SK-N-SH treated with all-trans-retinoic acid at 6 μM for 48 hours (cell line): ENCODE results near the gene DNMT3L.

Experiments used
- ATAC-seq: fragments of 200-7000 bp; cut with Tn5 transposase; 3 replicates; pipeline ENCODE4 v1.9.1; 2020; ENCODE audit warnings: mild to moderate bottlenecking, moderate library complexity
- ARNTL ChIP-seq: fragments of 450-650 bp; formaldehyde crosslinking; IDR thresholded peaks from 2 replicates; pipeline ENCODE4 v1.5.0; 2020; ENCODE audit warnings: low read depth, mild to moderate bottlenecking, moderate library complexity, borderline replicate concordance
- BACH2 ChIP-seq: fragments of 250-450 bp; sonication (Bioruptor Pico); IDR thresholded peaks from 2 replicates; pipeline ENCODE4 v1.9.0; 2021; ENCODE audit warnings: mild to moderate bottlenecking, borderline replicate concordance
- CSDC2 ChIP-seq: fragments of 250-450 bp; sonication (Bioruptor Pico); IDR thresholded peaks from 2 replicates; pipeline ENCODE4 v1.5.0; 2020; ENCODE audit warnings: mild to moderate bottlenecking, moderate library complexity
- CSRNP3 ChIP-seq: fragments of 250-450 bp; sonication (Bioruptor Pico); IDR thresholded peaks from 2 replicates; pipeline ENCODE4 v1.5.1; 2021; ENCODE audit warnings: mild to moderate bottlenecking, moderate library complexity
- ESRRG ChIP-seq: fragments of 250-450 bp; sonication (Bioruptor Pico); IDR thresholded peaks from 2 replicates; pipeline ENCODE4 v1.6.1; 2021; ENCODE audit warnings: mild to moderate bottlenecking
- GLIS3 ChIP-seq: fragments of 250-450 bp; sonication (Bioruptor Pico); IDR thresholded peaks from 2 replicates; pipeline ENCODE4 v1.5.0; 2020; ENCODE audit warnings: mild to moderate bottlenecking, moderate library complexity
- ISL1 ChIP-seq: fragments of 250-450 bp; sonication (Bioruptor Pico); IDR thresholded peaks from 2 replicates; pipeline ENCODE4 v2.1.2; 2022; ENCODE audit warnings: mild to moderate bottlenecking, moderate library complexity
- OSR1 ChIP-seq: fragments of 250-450 bp; sonication (Bioruptor Pico); IDR thresholded peaks from 2 replicates; pipeline ENCODE4 v1.8.0; 2022; ENCODE audit warnings: moderate library complexity, mild to moderate bottlenecking, inconsistent platforms
- PATZ1 ChIP-seq: fragments of 250-450 bp; sonication (Bioruptor Pico); IDR thresholded peaks from 2 replicates; pipeline ENCODE4 v1.8.0; 2020; ENCODE audit warnings: mild to moderate bottlenecking, moderate library complexity, borderline replicate concordance
- PPARA ChIP-seq: fragments of 250-450 bp; sonication (Bioruptor Pico); IDR thresholded peaks from 2 replicates; pipeline ENCODE4 v1.5.0; 2020; ENCODE audit warnings: mild to moderate bottlenecking, borderline replicate concordance
- RARB ChIP-seq: fragments of 250-450 bp; sonication (Bioruptor Pico); IDR thresholded peaks from 2 replicates; pipeline ENCODE4 v1.8.0; 2021; ENCODE audit warnings: mild to moderate bottlenecking, moderate library complexity
- SNAI2 ChIP-seq: fragments of 250-450 bp; sonication (Bioruptor Pico); IDR thresholded peaks from 2 replicates; pipeline ENCODE4 v1.5.0; 2020; ENCODE audit warnings: mild to moderate bottlenecking, moderate library complexity
- TCF4 ChIP-seq: fragments of 250-450 bp; sonication (Bioruptor Pico); IDR thresholded peaks from 2 replicates; pipeline ENCODE4 v1.8.0; 2021; ENCODE audit warnings: mild to moderate bottlenecking, moderate library complexity, borderline replicate concordance
- TOX ChIP-seq: fragments of 250-450 bp; sonication (Bioruptor Pico); IDR thresholded peaks from 2 replicates; pipeline ENCODE4 v1.8.0; 2021; ENCODE audit warnings: mild to moderate bottlenecking, moderate library complexity, borderline replicate concordance
- ZC3H10 ChIP-seq: fragments of 250-450 bp; sonication (Bioruptor Pico); IDR thresholded peaks from 2 replicates; pipeline ENCODE4 v1.5.1; 2021; ENCODE audit warnings: mild to moderate bottlenecking, moderate library complexity
- ZFP3 ChIP-seq: fragments of 250-450 bp; sonication (Bioruptor Pico); IDR thresholded peaks from 2 replicates; pipeline ENCODE4 v1.5.0; 2020; ENCODE audit warnings: mild to moderate bottlenecking, moderate library complexity
- ZFP30 ChIP-seq: fragments of 450-650 bp; formaldehyde crosslinking; IDR thresholded peaks from 2 replicates; pipeline ENCODE4 v1.5.0; 2022; ENCODE audit warnings: mild to moderate bottlenecking, moderate library complexity
- ZNF70 ChIP-seq: fragments of 450-650 bp; formaldehyde crosslinking; IDR thresholded peaks from 2 replicates; pipeline ENCODE4 v1.5.0; 2020; ENCODE audit warnings: mild to moderate bottlenecking, moderate library complexity
- ZNF8 ChIP-seq: fragments of 450-650 bp; formaldehyde crosslinking; IDR thresholded peaks from 2 replicates; pipeline ENCODE4 v1.5.0; 2020; ENCODE audit warnings: mild to moderate bottlenecking, moderate library complexity
- TF ChIP-seq, protein P1 (sequence below): fragments of 250-450 bp; sonication (Bioruptor Pico); IDR thresholded peaks from 2 replicates; pipeline ENCODE4 v1.8.0; 2021; ENCODE audit warnings: low read depth, mild to moderate bottlenecking, moderate library complexity, borderline replicate concordance
- TF ChIP-seq, protein P2 (sequence below): fragments of 250-450 bp; sonication (Bioruptor Pico); IDR thresholded peaks from 2 replicates; pipeline ENCODE4 v1.5.0; 2020; ENCODE audit warnings: mild to moderate bottlenecking, moderate library complexity
- TF ChIP-seq, protein P3 (sequence below): fragments of 250-450 bp; sonication (Bioruptor Pico); IDR thresholded peaks from 2 replicates; pipeline ENCODE4 v1.5.1; 2020; ENCODE audit warnings: low read depth, mild to moderate bottlenecking, moderate library complexity

The DNMT3L gene

GRCh38 chr21:44260066-44260465, 1.6 kb downstream of the DNMT3L start:
- no peak for TF ChIP-seq RARB (CRISPR knock-in tag)
- no peak for TF ChIP-seq ZNF8
- no peak for TF ChIP-seq ARNTL (CRISPR knock-in tag)
- no peak for TF ChIP-seq ESRRG (CRISPR knock-in tag)
- TF ChIP-seq ZC3H10: no peak
- TF ChIP-seq, protein P1, sequence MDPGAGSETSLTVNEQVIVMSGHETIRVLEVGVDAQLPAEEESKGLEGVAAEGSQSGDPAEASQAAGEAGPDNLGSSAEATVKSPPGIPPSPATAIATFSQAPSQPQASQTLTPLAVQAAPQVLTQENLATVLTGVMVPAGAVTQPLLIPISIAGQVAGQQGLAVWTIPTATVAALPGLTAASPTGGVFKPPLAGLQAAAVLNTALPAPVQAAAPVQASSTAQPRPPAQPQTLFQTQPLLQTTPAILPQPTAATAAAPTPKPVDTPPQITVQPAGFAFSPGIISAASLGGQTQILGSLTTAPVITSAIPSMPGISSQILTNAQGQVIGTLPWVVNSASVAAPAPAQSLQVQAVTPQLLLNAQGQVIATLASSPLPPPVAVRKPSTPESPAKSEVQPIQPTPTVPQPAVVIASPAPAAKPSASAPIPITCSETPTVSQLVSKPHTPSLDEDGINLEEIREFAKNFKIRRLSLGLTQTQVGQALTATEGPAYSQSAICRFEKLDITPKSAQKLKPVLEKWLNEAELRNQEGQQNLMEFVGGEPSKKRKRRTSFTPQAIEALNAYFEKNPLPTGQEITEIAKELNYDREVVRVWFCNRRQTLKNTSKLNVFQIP (CRISPR knock-in tag): no peak
- TF ChIP-seq ISL1: no peak
- TF ChIP-seq, protein P2, sequence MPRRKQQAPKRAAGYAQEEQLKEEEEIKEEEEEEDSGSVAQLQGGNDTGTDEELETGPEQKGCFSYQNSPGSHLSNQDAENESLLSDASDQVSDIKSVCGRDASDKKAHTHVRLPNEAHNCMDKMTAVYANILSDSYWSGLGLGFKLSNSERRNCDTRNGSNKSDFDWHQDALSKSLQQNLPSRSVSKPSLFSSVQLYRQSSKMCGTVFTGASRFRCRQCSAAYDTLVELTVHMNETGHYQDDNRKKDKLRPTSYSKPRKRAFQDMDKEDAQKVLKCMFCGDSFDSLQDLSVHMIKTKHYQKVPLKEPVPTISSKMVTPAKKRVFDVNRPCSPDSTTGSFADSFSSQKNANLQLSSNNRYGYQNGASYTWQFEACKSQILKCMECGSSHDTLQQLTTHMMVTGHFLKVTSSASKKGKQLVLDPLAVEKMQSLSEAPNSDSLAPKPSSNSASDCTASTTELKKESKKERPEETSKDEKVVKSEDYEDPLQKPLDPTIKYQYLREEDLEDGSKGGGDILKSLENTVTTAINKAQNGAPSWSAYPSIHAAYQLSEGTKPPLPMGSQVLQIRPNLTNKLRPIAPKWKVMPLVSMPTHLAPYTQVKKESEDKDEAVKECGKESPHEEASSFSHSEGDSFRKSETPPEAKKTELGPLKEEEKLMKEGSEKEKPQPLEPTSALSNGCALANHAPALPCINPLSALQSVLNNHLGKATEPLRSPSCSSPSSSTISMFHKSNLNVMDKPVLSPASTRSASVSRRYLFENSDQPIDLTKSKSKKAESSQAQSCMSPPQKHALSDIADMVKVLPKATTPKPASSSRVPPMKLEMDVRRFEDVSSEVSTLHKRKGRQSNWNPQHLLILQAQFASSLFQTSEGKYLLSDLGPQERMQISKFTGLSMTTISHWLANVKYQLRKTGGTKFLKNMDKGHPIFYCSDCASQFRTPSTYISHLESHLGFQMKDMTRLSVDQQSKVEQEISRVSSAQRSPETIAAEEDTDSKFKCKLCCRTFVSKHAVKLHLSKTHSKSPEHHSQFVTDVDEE: no peak
- TF ChIP-seq SNAI2 (CRISPR knock-in tag): no peak
- TF ChIP-seq TOX (CRISPR knock-in tag): no peak
- TF ChIP-seq OSR1 (CRISPR knock-in tag): no peak
- TF ChIP-seq ZFP3: no peak
- TF ChIP-seq PPARA (CRISPR knock-in tag): no peak
- TF ChIP-seq TCF4 (CRISPR knock-in tag): no peak
- TF ChIP-seq BACH2 (CRISPR knock-in tag): no peak
- no peak for TF ChIP-seq ZFP30 (CRISPR knock-in tag)
- TF ChIP-seq GLIS3 (CRISPR knock-in tag): no peak
- TF ChIP-seq ZNF70 (CRISPR knock-in tag): no peak
- TF ChIP-seq CSRNP3: no peak
- TF ChIP-seq CSDC2 (CRISPR knock-in tag): no peak
- no peak for ATAC-seq

GRCh38 chr21:44259082-44259705, 2.5 kb downstream of the DNMT3L start:
- TF ChIP-seq, protein P3, sequence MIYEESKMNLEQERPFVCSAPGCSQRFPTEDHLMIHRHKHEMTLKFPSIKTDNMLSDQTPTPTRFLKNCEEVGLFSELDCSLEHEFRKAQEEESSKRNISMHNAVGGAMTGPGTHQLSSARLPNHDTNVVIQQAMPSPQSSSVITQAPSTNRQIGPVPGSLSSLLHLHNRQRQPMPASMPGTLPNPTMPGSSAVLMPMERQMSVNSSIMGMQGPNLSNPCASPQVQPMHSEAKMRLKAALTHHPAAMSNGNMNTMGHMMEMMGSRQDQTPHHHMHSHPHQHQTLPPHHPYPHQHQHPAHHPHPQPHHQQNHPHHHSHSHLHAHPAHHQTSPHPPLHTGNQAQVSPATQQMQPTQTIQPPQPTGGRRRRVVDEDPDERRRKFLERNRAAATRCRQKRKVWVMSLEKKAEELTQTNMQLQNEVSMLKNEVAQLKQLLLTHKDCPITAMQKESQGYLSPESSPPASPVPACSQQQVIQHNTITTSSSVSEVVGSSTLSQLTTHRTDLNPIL: no peak
- no peak for TF ChIP-seq PATZ1
- TF ChIP-seq ZFP30 (CRISPR knock-in tag): no peak
- no peak for TF ChIP-seq ZNF70 (CRISPR knock-in tag)
- TF ChIP-seq, protein P2: no peak
- TF ChIP-seq, protein P1 (CRISPR knock-in tag): no peak
- no peak for TF ChIP-seq PPARA (CRISPR knock-in tag)
- TF ChIP-seq TOX (CRISPR knock-in tag): no peak
- ATAC-seq: no peak
